H1 (cell line): ENCODE measurements around the gene LONP2. TPM values are rescaled to one million over a fixed set of nuclear protein-coding genes. Genes with fewer than 3 reads are reported as not detected.

ENCODE experiments used
- CTCF ChIA-PET: fragments of 300-600 bp; sonication (Branson Sonifier 250); formaldehyde crosslinking; loops from one replicate; lab custom pipeline; 2021; ENCODE audit not compliant: partially characterized antibody; lab: Charles Lee
- POLR2A ChIA-PET: fragments of 300-600 bp; sonication (Branson Sonifier 250); formaldehyde crosslinking; loops from one replicate; lab custom pipeline; 2021; ENCODE audit warnings: inconsistent platforms; ENCODE audit not compliant: partially characterized antibody; lab: Charles Lee
- DNase-seq, 2 experiments: peaks; one replicate each; pipeline versions ENCODE4 v3.0.0 to v3.0.0-alpha.2; 2010 to 2022; ENCODE audit warnings: low spot score in 2 of 2, low read depth in 1 of 2, mixed read lengths in 1 of 2
- FAIRE-seq: peaks from 2 replicates; lab custom pipeline; 2011; peaks lifted over from hg19 to GRCh38; lab: Jason Lieb, UNC
- H2AFZ ChIP-seq: 2 replicates; pipeline ENCODE4 v1.8.1; 2012; ENCODE audit warnings: low read length, inconsistent platforms
- H2AK5ac ChIP-seq: 2 replicates; pipeline ENCODE4 v1.6.1; 2013; ENCODE audit warnings: low read depth, low read length
- H2BK120ac ChIP-seq: replicated peaks from 2 replicates; pipeline ENCODE3; 2013; ENCODE audit warnings: low read depth, low read length, inconsistent platforms
- H2BK12ac ChIP-seq: 2 replicates; pipeline ENCODE4 v1.6.1; 2013; ENCODE audit warnings: low read depth, low read length
- H2BK15ac ChIP-seq: 2 replicates; pipeline ENCODE4 v1.6.1; 2013; ENCODE audit warnings: low read length
- H2BK20ac ChIP-seq: 2 replicates; pipeline ENCODE4 v1.6.1; 2013; ENCODE audit warnings: low read length
- H2BK5ac ChIP-seq: 2 replicates; pipeline ENCODE4 v1.6.1; 2013; ENCODE audit warnings: low read depth, low read length
- H3K14ac ChIP-seq: 2 replicates; pipeline ENCODE4 v1.6.1; 2013; ENCODE audit warnings: inconsistent platforms; ENCODE audit not compliant: insufficient read length
- H3K18ac ChIP-seq: 2 replicates; pipeline ENCODE4 v1.6.1; 2013; ENCODE audit warnings: low read length; ENCODE audit errors: extremely low read depth
- H3K23ac ChIP-seq: 2 replicates; pipeline ENCODE4 v1.6.1; 2013; ENCODE audit warnings: inconsistent platforms; ENCODE audit not compliant: insufficient read length
- H3K23me2 ChIP-seq: 2 replicates; pipeline ENCODE4 v1.6.1; 2013; ENCODE audit warnings: low read depth, low read length
- H3K27ac ChIP-seq: 2 replicates; pipeline ENCODE4 v1.6.1; 2011; ENCODE audit warnings: low read depth, low read length, inconsistent platforms
- H3K27me3 ChIP-seq, 4 experiments: replicated peaks in 1 of 4; 1 replicate in 1 of 4; 2 replicates in 3 of 4; pipeline versions ENCODE4 v1.6.1 to v1.8.1; 2011 to 2013; ENCODE audit warnings: low read length in 3 of 4, mild to moderate bottlenecking in 3 of 4, inconsistent platforms in 2 of 4, mixed read lengths in 2 of 4, moderate library complexity in 1 of 4; ENCODE audit not compliant: control insufficient read depth in 3 of 4, insufficient read depth in 3 of 4; ENCODE audit errors: extremely low read depth in 1 of 4
- H3K36me3 ChIP-seq, 4 experiments: 2 replicates each; pipeline versions ENCODE4 v1.6.1 to v1.8.1; 2011 to 2013; ENCODE audit warnings: mild to moderate bottlenecking in 4 of 4, low read length in 3 of 4, moderate library complexity in 2 of 4, control low read depth in 1 of 4, inconsistent platforms in 1 of 4; ENCODE audit not compliant: insufficient read depth in 4 of 4, control insufficient read depth in 2 of 4
- H3K4ac ChIP-seq: replicated peaks from 2 replicates; pipeline ENCODE3; 2013; ENCODE audit warnings: low read length, low read depth, mixed read lengths, inconsistent platforms; ENCODE audit not compliant: insufficient read length
- H3K4me1 ChIP-seq, 4 experiments: replicated peaks in 1 of 4; 1 replicate in 1 of 4; 2 replicates in 3 of 4; pipeline versions ENCODE4 v1.6.1 to v1.8.1; 2011 to 2013; ENCODE audit warnings: low read length in 3 of 4, inconsistent platforms in 2 of 4, mixed read lengths in 1 of 4; ENCODE audit not compliant: insufficient read depth in 4 of 4, control insufficient read depth in 3 of 4
- H3K4me2 ChIP-seq, 2 experiments: 2 replicates each; pipeline versions ENCODE4 v1.6.1 to v1.8.1; 2011 to 2013; ENCODE audit warnings: low read depth in 2 of 2, low read length in 2 of 2, control low read depth in 1 of 2, inconsistent platforms in 1 of 2, mild to moderate bottlenecking in 1 of 2; ENCODE audit not compliant: insufficient read depth in 1 of 2
- H3K4me3 ChIP-seq, 4 experiments: fragments of 200-600, 300-600 bp in 1 of 4; sonication (generic), shearing (Covaris generic), sonication (Bioruptor Twin) in 1 of 4; 2 replicates each; pipeline versions ENCODE4 v1.5.1 to v1.8.1; 2011 to 2016; ENCODE audit warnings: low read length in 4 of 4, low read depth in 3 of 4, control low read depth in 2 of 4, inconsistent platforms in 2 of 4, mild to moderate bottlenecking in 2 of 4, mixed read lengths in 1 of 4, moderate library complexity in 1 of 4; ENCODE audit not compliant: insufficient read depth in 2 of 4; ENCODE audit errors: extremely low read depth in 1 of 4
- H3K56ac ChIP-seq: replicated peaks from 2 replicates; pipeline ENCODE3; 2013; ENCODE audit warnings: low read depth, mild to moderate bottlenecking, mixed read lengths, low read length, inconsistent platforms; ENCODE audit not compliant: insufficient read length
- H3K79me1 ChIP-seq: 2 replicates; pipeline ENCODE4 v1.6.1; 2013; ENCODE audit warnings: low read depth, low read length, control low read depth
- H3K79me2 ChIP-seq, 2 experiments: 2 replicates each; pipeline versions ENCODE4 v1.6.1 to v1.8.1; 2012 to 2013; ENCODE audit warnings: low read length in 2 of 2, mild to moderate bottlenecking in 2 of 2, inconsistent platforms in 1 of 2; ENCODE audit not compliant: insufficient read depth in 2 of 2, control insufficient read depth in 1 of 2
- H3K9ac ChIP-seq, 4 experiments: replicated peaks in 1 of 4; 1 replicate in 1 of 4; 2 replicates in 3 of 4; pipeline versions ENCODE4 v1.6.1 to v1.8.1; 2011 to 2013; ENCODE audit warnings: low read depth in 3 of 4, low read length in 3 of 4, control low read depth in 2 of 4, mild to moderate bottlenecking in 2 of 4, moderate library complexity in 2 of 4, inconsistent platforms in 1 of 4; ENCODE audit errors: extremely low read depth in 1 of 4
- H3K9me3 ChIP-seq, 2 experiments: 2 replicates each; pipeline versions ENCODE4 v1.6.1 to v1.8.1; 2012 to 2013; ENCODE audit warnings: mild to moderate bottlenecking in 2 of 2, moderate library complexity in 2 of 2, control low read depth in 1 of 2, inconsistent platforms in 1 of 2, low read depth in 1 of 2, low read length in 1 of 2, mixed read lengths in 1 of 2; ENCODE audit not compliant: insufficient read depth in 2 of 2
- H4K20me1 ChIP-seq, 2 experiments: replicated peaks in 1 of 2; 2 replicates each; pipeline versions ENCODE3 to v1.8.1; 2011 to 2013; ENCODE audit warnings: inconsistent platforms in 2 of 2, low read length in 2 of 2, mild to moderate bottlenecking in 1 of 2; ENCODE audit not compliant: insufficient read depth in 2 of 2, control insufficient read depth in 1 of 2
- H4K5ac ChIP-seq: 2 replicates; pipeline ENCODE4 v1.6.1; 2013; ENCODE audit warnings: low read length, low read depth, mixed read lengths, inconsistent platforms; ENCODE audit not compliant: insufficient read length
- H4K8ac ChIP-seq: 2 replicates; pipeline ENCODE4 v1.8.0; 2013; ENCODE audit warnings: mild to moderate bottlenecking, moderate library complexity, low read length, inconsistent platforms; ENCODE audit not compliant: insufficient read depth; ENCODE audit errors: extremely low read depth
- H4K91ac ChIP-seq: replicated peaks from 2 replicates; pipeline ENCODE3; 2013; ENCODE audit warnings: low read length, mixed read lengths, inconsistent platforms; ENCODE audit not compliant: insufficient read length
- BRCA1 ChIP-seq: IDR thresholded peaks from 2 replicates; pipeline ENCODE4 v1.6.1; 2012; ENCODE audit warnings: low read depth, low read length, improper control_type of control experiment
- E2F6 ChIP-seq: IDR thresholded peaks from 2 replicates; pipeline ENCODE4 v1.6.1; 2012; ENCODE audit warnings: inconsistent platforms
- EGR1 ChIP-seq: IDR thresholded peaks from 2 replicates; pipeline ENCODE4 v1.6.1; 2011; ENCODE audit warnings: low read depth, low read length, borderline replicate concordance
- GABPA ChIP-seq: IDR thresholded peaks from 2 replicates; pipeline ENCODE4 v1.6.1; 2011; ENCODE audit warnings: mild to moderate bottlenecking, low read length, moderate library complexity, borderline replicate concordance; ENCODE audit not compliant: insufficient read depth
- HDAC2 ChIP-seq, 2 experiments: fragments of 300-600 bp in 1 of 2; sonication (generic) in 1 of 2; IDR thresholded peaks; 2 replicates each; pipeline ENCODE4 v1.6.1; 2011 to 2012; ENCODE audit warnings: low read depth in 2 of 2, low read length in 2 of 2, mild to moderate bottlenecking in 2 of 2, moderate library complexity in 2 of 2, borderline replicate concordance in 1 of 2, inconsistent platforms in 1 of 2
- JUND ChIP-seq: IDR thresholded peaks from 2 replicates; pipeline ENCODE4 v1.6.1; 2011; ENCODE audit warnings: mild to moderate bottlenecking, improper control_type of control experiment, low read length
- MAFK ChIP-seq: IDR thresholded peaks from 2 replicates; pipeline ENCODE4 v1.6.1; 2012; ENCODE audit warnings: low read depth, mild to moderate bottlenecking, improper control_type of control experiment, low read length
- RAD21 ChIP-seq, 2 experiments: IDR thresholded peaks in 1 of 2; conservative IDR thresholded peaks in 1 of 2; 2 replicates each; pipeline ENCODE4 v1.6.1; 2011; ENCODE audit warnings: low read depth in 2 of 2, low read length in 2 of 2, improper control_type of control experiment in 1 of 2, inconsistent platforms in 1 of 2, mild to moderate bottlenecking in 1 of 2, moderate library complexity in 1 of 2
- SRF ChIP-seq: IDR thresholded peaks from 2 replicates; pipeline ENCODE4 v1.6.1; 2011; ENCODE audit warnings: mild to moderate bottlenecking, low read depth, low read length, moderate library complexity
- SUZ12 ChIP-seq: fragments of 200-600 bp; sonication (generic); IDR thresholded peaks from 2 replicates; pipeline ENCODE4 v1.6.1; 2012; ENCODE audit warnings: mild to moderate bottlenecking, inconsistent platforms, low read length, moderate library complexity, mixed read lengths
- TAF7 ChIP-seq: optimal IDR thresholded peaks from 2 replicates; pipeline ENCODE3; 2011; ENCODE audit warnings: low read depth, mild to moderate bottlenecking, inconsistent platforms, low read length, moderate library complexity, borderline replicate concordance
- TBP ChIP-seq: IDR thresholded peaks from 2 replicates; pipeline ENCODE4 v1.6.1; 2011; ENCODE audit warnings: low read depth, low read length, improper control_type of control experiment
- WGBS, 2 experiments: shearing (Covaris generic) in 1 of 2; methylation state at CpG; one replicate each; pipeline versions ENCODE4 v1.1.6 to v1.1.7; 2013 to 2015; ENCODE audit warnings: low lambda C conversion rate in 2 of 2, mixed read lengths in 2 of 2, inconsistent platforms in 1 of 2, low coverage in 1 of 2, missing lambda C conversion rate in 1 of 2; ENCODE audit not compliant: insufficient replicate concordance in 2 of 2, insufficient coverage in 1 of 2, insufficient read length in 1 of 2; ENCODE audit errors: extremely low coverage in 1 of 2, missing lambda C conversion rate in 1 of 2; 5-methylcytosine and 5-hydroxymethylcytosine counted together
- polyA plus RNA-seq, 7 experiments: library from polyadenylated mRNA; depleted of rRNA in 3 of 7; stranded (reverse) in 5 of 7; unstranded in 2 of 7; fragments of >200 nt in 5 of 7; fragments of 200-250 nt in 2 of 7; gene quantifications; 1 replicate in 5 of 7; 2 replicates in 1 of 7; 4 replicates in 1 of 7; pipeline versions ENCODE4 v1.2.1 to v1.2.3, GENCODE V29; 2011 to 2013; ENCODE audit warnings: missing spikeins in 2 of 7, mixed read lengths in 2 of 7
- total RNA-seq: library from RNA; stranded (reverse); fragmentation: NEBNext Ultra II Directional; extraction: Animal tissue kit (Norgen Biotek cat#: 25700); gene quantifications from 2 replicates; pipeline ENCODE4 v1.2.1, GENCODE V29; 2021

The LONP2 gene
- total and polyA plus RNA-seq, 2 of the 8 experiments (the other 6 are each of a cell fraction or from before 2014, with no cell fraction given): 8.1 to 23.1 TPM

GRCh38 chr16:48330189-48330840, 86.2 kb downstream of the LONP2 start:
- no peak overlapping the region for H2BK20ac ChIP-seq
- no peak overlapping the region; the same call in 1 of the 2 replicates for H2BK15ac ChIP-seq
- peaks cover 0 to 7% (median 0%) of the 10 kb centered on the region in 4 experiments; a peak in 2 of 7 replicates for H3K4me1 ChIP-seq
- no peak overlapping the region for H3K56ac ChIP-seq
- POLR2A ChIA-PET: no interaction called here
- H3K79me1 ChIP-seq: no peaks in the 10 kb centered on the region
- H2AFZ ChIP-seq: no peak overlapping the region
- no peak overlapping the region for H3K4ac ChIP-seq
- peaks cover 0 to 3% (median 1%) of the 10 kb centered on the region in 4 experiments; a peak in 1 of 8 replicates for H3K36me3 ChIP-seq
- H3K14ac ChIP-seq: no peak overlapping the region
- peaks cover 0 to 2% of the 10 kb centered on the region in 2 experiments for H4K20me1 ChIP-seq
- H3K4me2 ChIP-seq: no peak overlapping the region
- no peak for DNase-seq
- H4K5ac ChIP-seq: no peak overlapping the region
- WGBS, 2 experiments: 97% methylated on average over 2 of the region's 2 CpGs; no CpG with 5 or more reads in 1 of the 2 experiments
- FAIRE-seq: no peak
- H3K9ac ChIP-seq: no peak overlapping the region
- no peak overlapping the region for H4K91ac ChIP-seq
- no peak overlapping the region for H3K4me3 ChIP-seq
- no peaks in the 10 kb centered on the region for H3K27me3 ChIP-seq
- no peak overlapping the region for H2BK5ac ChIP-seq
- no peak overlapping the region for H2BK12ac ChIP-seq
- no peak overlapping the region for H3K27ac ChIP-seq
- CTCF ChIA-PET: interaction anchor here (1.1 to 1.2 kb wide), 5 partner anchors 12 to 300 kb away, joined by 3 to 7 read pairs (median 4); no protein-coding TSS in a partner anchor
- H2BK120ac ChIP-seq: no peak overlapping the region
- H3K79me2 ChIP-seq: no peaks in the 10 kb centered on the region
- H4K8ac ChIP-seq: no peak overlapping the region
- H2AK5ac ChIP-seq: no peak overlapping the region
- no peak overlapping the region for H3K23ac ChIP-seq
- H3K18ac ChIP-seq: no peak overlapping the region
- no peaks in the 10 kb centered on the region for H3K23me2 ChIP-seq
- H3K9me3 ChIP-seq: no peaks in the 10 kb centered on the region
- no peak for TF ChIP-seq BRCA1
- TF ChIP-seq SRF: no peak
- no peak for TF ChIP-seq TAF7
- TF ChIP-seq RAD21 (IDR thresholded peaks at IDR 0.05 in 1 of 2, conservative IDR thresholded peaks at IDR 0.05 in 1 of 2; ENCODE audit: low read depth in 2 of 2, low read length in 2 of 2): no peak
- TF ChIP-seq MAFK: no peak
- no peak for TF ChIP-seq E2F6
- no peak for TF ChIP-seq GABPA
- TF ChIP-seq JUND: no peak
- TF ChIP-seq HDAC2 (IDR thresholded peaks at IDR 0.05; ENCODE audit: borderline replicate concordance in 1 of 2, low read depth in 2 of 2, low read length in 2 of 2): no peak
- no peak for TF ChIP-seq SUZ12
- no peak for TF ChIP-seq EGR1
- no peak for TF ChIP-seq TBP
